Activated naive CD8-positive, alpha-beta T cell treated with anti-CD3 and anti-CD28 coated beads, Interleukin-2, amount 50 U/mL, for 24 hours (primary cell): Measurements from ENCODE around the gene SEMA3C.

Experiments used
- ATAC-seq: fragments of 150-1000 bp; cut with Tn5 transposase; one replicate; pipeline ENCODE4 v1.10.0; 2021
- DNase-seq: peaks from one replicate; pipeline ENCODE4 v3.0.0; 2021
- H3K27ac Mint-ChIP-seq: one replicate; pipeline ENCODE4 v1.8.0; 2021; ENCODE audit warnings: mild to moderate bottlenecking, mixed read lengths
- H3K27me3 Mint-ChIP-seq: one replicate; pipeline ENCODE4 v1.8.0; 2021; ENCODE audit warnings: mixed read lengths
- H3K36me3 Mint-ChIP-seq: one replicate; pipeline ENCODE4 v1.8.0; 2021; ENCODE audit warnings: low read depth, mixed read lengths
- H3K4me1 Mint-ChIP-seq: one replicate; pipeline ENCODE4 v1.8.0; 2021; ENCODE audit warnings: mixed read lengths
- H3K4me3 Mint-ChIP-seq: one replicate; pipeline ENCODE4 v1.8.0; 2021; ENCODE audit warnings: mild to moderate bottlenecking, moderate library complexity, mixed read lengths
- H3K9me3 Mint-ChIP-seq: one replicate; pipeline ENCODE4 v1.8.0; 2021; ENCODE audit warnings: mixed read lengths

SEMA3C gene

DNA sequence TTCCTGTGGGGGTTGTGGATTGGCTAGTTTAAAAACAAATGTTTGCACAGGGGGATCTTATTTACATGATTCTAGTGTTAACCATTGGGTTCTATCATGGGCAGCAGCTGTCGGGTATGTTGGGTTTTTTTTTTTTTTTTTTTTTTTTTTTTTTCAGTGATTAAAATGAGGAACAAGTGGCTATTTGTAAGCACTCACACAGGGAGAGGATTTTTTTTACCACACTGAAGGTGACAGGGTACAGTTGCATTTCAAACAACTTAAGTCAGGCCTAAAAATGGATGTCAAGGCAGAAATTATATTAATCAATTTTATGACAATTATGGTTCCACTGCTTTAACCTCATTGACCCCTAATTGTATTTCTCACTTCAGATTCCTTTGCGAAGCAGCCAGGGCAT is 187.6 kb downstream of the SEMA3C start:
- Mint-ChIP-seq H3K27me3 (no peaks in the 10 kb centered on the region), H3K36me3 (no peaks in the 10 kb centered on the region), H3K27ac (no peak overlapping the region), H3K9me3 (no peaks in the 10 kb centered on the region), H3K4me3 (no peak overlapping the region), H3K4me1 (no peaks in the 10 kb centered on the region)
- ATAC-seq (no peak), DNase-seq (no peak)

DNA sequence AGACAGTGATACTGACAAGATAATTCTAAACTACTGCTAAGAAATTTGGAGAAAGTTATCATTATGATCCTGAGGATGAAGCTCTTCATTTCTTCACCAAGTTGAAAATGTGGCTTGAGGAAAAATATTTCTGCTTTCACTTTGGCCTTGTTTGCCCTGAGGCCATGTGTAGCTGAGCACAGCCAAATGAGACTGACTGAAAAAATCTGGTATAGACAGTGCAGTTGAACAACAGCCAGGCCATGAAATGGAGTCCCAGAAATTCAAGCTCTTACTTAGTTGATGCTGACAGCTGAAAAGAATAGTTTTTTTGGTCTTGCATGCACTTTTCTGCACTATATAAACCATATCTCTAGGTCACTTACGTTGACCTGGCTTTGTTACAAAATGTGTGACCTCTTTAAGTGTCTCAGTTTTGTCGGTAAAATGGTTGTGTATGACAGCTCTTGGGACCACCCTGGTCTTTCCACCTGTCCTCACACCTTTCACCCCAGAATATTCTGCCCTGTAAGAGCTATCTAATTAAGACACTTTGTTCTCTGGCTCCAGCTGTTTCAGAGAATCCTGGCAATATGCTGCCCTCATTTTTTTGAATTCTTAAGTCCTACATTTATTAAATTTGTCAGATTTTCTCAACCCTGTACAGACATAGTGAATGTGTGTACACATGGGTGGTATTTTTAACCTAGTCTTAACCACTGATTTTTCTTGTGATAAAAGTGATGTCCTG is 189.1 kb downstream of the SEMA3C start:
- H3K27me3 Mint-ChIP-seq, result no peaks in the 10 kb centered on the region
- H3K4me3 Mint-ChIP-seq, result no peak overlapping the region
- H3K36me3 Mint-ChIP-seq, result no peaks in the 10 kb centered on the region
- DNase-seq (no peak), ATAC-seq (no peak)
- H3K27ac Mint-ChIP-seq, result no peak overlapping the region
- H3K4me1 Mint-ChIP-seq, result no peaks in the 10 kb centered on the region
- H3K9me3 Mint-ChIP-seq, result no peaks in the 10 kb centered on the region

DNA sequence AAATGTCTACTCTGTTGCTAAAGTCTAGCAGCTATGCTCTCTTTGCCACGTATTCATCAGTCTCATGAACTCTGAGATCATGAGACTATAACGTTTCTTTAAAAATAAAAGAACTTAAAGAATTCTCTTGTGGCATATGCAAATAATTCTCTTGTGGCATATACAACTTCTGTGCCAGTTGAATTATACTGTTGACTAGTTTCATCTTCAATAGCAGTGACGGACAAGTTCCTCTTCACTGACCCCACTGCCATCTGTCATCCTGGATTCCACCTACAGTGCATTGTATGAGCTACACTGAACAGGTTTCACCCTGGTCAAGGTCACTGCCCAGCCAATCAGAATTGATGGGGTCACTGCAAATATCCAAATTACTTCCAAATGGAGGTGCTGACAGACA is 192.2 kb downstream of the SEMA3C start:
- DNase-seq (no peak), ATAC-seq (no peak)
- no peaks in the 10 kb centered on the region for H3K4me1 Mint-ChIP-seq
- no peak overlapping the region for H3K4me3 Mint-ChIP-seq
- no peak overlapping the region for H3K27ac Mint-ChIP-seq
- H3K9me3 Mint-ChIP-seq, result no peaks in the 10 kb centered on the region
- H3K27me3 Mint-ChIP-seq, result no peaks in the 10 kb centered on the region
- H3K36me3 Mint-ChIP-seq, result no peaks in the 10 kb centered on the region

DNA sequence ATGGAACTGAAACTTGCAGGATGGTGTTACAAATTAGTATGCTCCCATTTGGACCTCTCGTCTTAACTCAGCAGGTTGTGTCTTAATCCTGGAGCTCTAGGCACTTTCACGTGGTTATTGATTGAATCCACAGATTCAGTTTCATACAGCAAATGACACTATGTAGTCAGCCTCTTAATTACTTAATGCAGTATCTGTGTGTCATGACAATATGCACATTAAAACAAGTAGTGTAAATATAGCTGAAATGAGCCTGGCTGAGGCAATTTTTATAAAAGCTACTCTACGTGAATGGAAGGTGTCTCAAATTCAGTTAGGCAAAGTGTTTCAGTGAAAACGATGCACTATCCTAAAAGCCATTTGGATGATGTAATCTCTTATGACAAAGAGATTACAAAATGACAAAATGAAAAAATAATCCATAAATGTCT is 193.7 kb downstream of the SEMA3C start:
- Mint-ChIP-seq H3K4me3 (no peak overlapping the region), H3K9me3 (no peaks in the 10 kb centered on the region), H3K27ac (no peak overlapping the region), H3K4me1 (no peaks in the 10 kb centered on the region), H3K27me3 (no peaks in the 10 kb centered on the region), H3K36me3 (no peaks in the 10 kb centered on the region)
- ATAC-seq (no peak), DNase-seq (no peak)

DNA sequence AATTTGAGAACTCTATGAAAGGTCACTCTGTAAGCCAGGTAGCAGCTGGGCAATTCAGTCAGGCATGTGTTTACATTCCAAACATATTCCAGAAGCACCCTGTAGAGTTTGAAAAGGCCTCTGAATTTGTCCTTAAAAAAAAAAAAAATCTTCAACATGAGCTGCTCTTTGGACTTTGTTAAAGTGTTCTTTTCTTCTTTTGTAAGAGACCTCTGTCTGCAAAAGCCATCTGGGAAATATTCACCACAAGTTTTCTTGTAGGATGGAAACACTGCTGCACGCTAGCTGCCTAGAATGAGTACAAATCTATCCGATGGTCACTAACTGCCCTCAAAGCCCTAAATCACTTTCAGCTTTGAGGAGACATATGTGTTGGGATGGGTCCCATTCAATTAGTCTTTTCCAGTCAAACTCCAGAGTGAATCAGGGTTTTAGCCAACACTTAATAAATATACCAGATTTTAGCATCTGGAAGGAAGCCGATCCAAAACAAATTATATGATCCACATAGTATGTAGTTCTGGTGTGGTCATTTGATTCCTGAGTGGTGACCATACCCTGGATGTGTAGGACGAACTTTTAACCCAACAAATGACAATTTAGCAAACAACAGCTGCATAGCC is 194.5 kb downstream of the SEMA3C start:
- Mint-ChIP-seq H3K27me3 (no peaks in the 10 kb centered on the region), H3K9me3 (no peaks in the 10 kb centered on the region), H3K4me1 (no peaks in the 10 kb centered on the region), H3K27ac (no peak overlapping the region), H3K4me3 (no peak overlapping the region), H3K36me3 (no peaks in the 10 kb centered on the region)
- no peak for ATAC-seq
- DNase-seq, result no peak

DNA sequence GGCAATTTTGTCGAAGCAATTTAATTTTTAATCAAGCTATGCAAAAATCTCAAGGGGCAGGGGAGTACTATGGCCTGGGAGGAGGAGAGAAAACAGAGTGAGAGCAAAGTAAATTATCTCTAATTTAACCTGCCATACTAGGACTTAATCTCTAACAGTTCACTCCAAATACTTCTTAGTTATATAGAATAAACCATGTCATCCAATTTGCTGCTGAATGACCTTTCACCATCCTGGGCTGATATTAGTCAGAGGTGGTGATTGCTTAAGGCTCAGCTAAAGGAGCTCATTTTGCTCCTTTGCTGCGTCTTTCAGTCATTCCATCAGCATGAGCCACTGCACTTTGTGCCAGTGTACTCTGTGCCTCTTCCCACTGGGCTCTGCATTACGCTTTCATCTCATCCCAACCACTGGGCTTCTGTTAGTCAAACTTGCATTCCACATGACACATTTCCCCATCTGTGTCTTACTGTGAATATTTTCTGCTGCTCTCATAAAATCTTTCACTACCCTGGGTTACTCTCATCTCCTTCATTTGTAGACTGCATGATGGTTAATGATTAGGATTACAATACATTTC is 196.1 kb downstream of the SEMA3C start:
- ATAC-seq (no peak), DNase-seq (no peak)
- no peaks in the 10 kb centered on the region for H3K9me3 Mint-ChIP-seq
- no peaks in the 10 kb centered on the region for H3K36me3 Mint-ChIP-seq
- H3K4me1 Mint-ChIP-seq, result no peaks in the 10 kb centered on the region
- no peak overlapping the region for H3K27ac Mint-ChIP-seq
- H3K27me3 Mint-ChIP-seq, result no peaks in the 10 kb centered on the region
- no peak overlapping the region for H3K4me3 Mint-ChIP-seq

DNA sequence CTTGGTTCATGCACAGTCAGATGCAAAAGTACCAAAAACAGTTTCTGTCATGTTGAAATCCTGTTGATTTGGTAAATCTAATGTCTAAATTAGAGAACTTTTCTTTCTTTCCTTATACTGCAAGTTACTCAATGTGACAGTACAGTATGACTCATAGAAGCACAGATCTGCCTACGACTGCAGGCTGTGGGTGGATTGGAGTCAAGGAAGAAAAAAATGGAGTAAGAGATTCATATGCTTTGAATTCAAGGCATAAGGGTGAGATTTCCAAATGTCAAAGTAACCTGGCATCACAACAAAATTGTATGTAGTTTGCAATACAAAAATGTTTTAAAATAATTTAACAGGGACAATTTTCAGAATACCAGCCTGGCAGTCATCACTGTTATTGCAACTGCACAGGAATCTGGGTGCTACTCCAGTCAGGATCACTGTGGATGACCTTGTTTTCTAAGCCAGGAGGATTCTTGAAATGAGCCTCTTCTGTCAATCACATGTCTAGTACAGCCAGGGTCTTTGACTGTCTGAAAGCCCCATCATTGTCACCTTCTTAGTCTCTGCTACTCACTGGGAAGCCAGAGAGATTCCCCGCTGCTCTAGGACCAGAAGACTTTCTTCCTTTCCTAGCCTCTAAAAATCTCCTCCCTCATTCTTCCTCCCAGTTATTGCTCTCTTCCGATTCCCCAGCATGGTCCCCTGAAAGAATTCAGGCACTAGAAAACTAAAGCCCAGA is 196.8 kb downstream of the SEMA3C start:
- Mint-ChIP-seq H3K4me1 (no peaks in the 10 kb centered on the region), H3K9me3 (no peaks in the 10 kb centered on the region), H3K27me3 (no peaks in the 10 kb centered on the region), H3K27ac (no peak overlapping the region), H3K36me3 (no peaks in the 10 kb centered on the region), H3K4me3 (no peak overlapping the region)
- DNase-seq (no peak), ATAC-seq (no peak)

DNA sequence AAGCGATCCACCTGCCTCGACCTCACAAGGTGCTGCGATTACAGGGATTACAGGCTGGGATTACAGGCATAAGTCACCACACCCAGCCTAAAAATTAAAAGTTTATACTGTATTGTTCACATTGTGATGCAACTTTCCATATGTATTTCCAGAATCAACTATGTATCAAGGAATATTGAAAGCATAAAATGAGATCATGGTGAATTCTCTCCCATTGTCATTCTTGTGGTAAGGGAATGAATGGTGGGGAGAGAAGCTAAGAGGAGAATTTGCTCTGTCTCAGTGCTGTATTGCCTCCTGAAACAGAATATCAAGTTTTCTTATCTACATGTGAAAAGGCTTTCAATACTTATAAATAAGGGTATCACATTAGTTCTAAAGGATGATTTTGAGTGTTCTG is 198.7 kb downstream of the SEMA3C start:
- H3K27me3 Mint-ChIP-seq, result no peaks in the 10 kb centered on the region
- H3K36me3 Mint-ChIP-seq, result no peaks in the 10 kb centered on the region
- no peak overlapping the region for H3K4me3 Mint-ChIP-seq
- H3K4me1 Mint-ChIP-seq, result no peaks in the 10 kb centered on the region
- no peak for ATAC-seq
- no peaks in the 10 kb centered on the region for H3K9me3 Mint-ChIP-seq
- no peak overlapping the region for H3K27ac Mint-ChIP-seq
- DNase-seq, result no peak

DNA sequence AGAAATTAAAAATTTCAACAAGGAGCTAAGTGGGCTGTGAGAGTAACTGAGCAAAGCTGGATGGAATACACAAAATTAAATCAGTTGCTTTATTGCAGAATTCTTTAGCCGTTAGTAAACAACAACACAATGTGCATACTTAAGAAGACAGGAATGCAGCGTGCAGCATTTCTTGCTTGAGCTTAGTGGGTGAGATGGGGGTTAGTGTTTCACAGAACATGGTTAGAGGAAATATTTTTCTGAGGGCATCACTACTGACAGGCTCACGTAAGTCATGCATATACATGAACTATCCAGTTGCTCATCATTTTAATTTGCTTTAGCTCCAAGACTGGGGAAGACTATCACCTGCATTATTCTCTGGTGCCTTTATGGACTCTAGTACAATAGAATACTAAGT is 199.6 kb downstream of the SEMA3C start:
- Mint-ChIP-seq H3K27ac (no peak overlapping the region), H3K27me3 (no peaks in the 10 kb centered on the region), H3K36me3 (no peaks in the 10 kb centered on the region), H3K4me3 (no peak overlapping the region), H3K4me1 (no peaks in the 10 kb centered on the region), H3K9me3 (no peaks in the 10 kb centered on the region)
- ATAC-seq (no peak), DNase-seq (no peak)

DNA sequence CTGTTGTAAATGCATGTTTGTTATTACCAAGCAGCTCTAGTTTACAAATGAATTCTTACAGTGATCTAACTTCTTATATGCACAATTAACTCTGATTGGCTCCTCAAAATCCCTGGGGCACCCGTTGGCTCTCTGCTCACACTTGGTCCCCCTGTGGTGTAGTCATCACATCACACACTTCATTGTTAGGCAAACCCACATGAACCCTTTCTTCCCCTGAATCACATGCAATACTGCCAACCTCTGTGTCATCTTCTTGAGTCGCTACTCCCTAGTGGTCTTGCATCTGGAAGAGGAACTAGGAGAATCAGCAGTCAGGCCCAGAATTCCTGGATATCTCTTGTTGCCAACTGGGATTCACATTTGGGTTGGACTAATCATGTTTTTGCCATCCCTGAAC is 207.3 kb downstream of the SEMA3C start:
- Mint-ChIP-seq H3K9me3 (peaks cover 4% of the 10 kb centered on the region), H3K27me3 (peaks cover 2% of the 10 kb centered on the region), H3K36me3 (peaks cover 5% of the 10 kb centered on the region), H3K4me1 (no peaks in the 10 kb centered on the region), H3K27ac (no peak overlapping the region), H3K4me3 (no peak overlapping the region)
- no peak for ATAC-seq
- no peak for DNase-seq

DNA sequence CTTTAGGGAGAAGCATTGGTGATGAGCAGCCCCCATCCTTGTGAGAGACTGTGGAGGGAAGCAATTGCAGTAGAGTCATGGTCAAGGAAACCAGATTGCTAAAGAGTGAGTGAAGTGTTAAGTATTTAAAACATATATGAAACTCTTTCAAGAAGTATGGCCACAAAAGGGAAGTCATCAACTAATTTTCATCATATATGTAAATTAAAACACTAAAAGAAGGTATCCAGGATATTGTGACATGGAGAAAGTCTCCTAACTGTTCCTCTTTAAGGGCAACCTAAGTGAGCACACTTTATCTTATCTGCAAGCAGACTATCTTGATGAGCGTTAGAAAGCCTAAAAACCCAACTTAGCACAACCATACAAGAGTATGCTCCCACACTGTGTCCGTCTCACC is 210.7 kb downstream of the SEMA3C start:
- H3K27ac Mint-ChIP-seq, result no peak overlapping the region

DNA sequence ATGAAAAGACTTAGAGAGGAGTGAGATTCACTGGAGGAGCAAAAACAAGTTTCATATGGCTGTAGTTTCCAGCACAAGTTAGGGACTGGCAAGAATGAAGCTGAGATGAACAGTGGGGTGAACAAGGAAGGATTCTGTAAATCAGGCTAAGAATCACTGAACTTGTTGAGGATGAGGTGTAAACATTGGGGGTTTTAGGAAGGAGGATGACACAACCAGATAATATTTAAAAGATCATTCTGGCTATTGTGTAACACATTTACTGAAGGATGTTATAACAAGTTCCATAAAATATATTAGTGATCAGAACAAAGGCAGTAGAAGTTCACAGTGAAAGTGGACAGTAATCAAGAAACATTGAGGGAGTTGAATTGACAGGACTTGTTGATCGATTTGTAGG is 211.5 kb downstream of the SEMA3C start:
- H3K4me1 Mint-ChIP-seq, result no peaks in the 10 kb centered on the region
- H3K9me3 Mint-ChIP-seq, result no peaks in the 10 kb centered on the region
- no peak for ATAC-seq
- DNase-seq, result no peak
- H3K36me3 Mint-ChIP-seq, result no peaks in the 10 kb centered on the region
- H3K27ac Mint-ChIP-seq, result no peak overlapping the region
- no peak overlapping the region for H3K4me3 Mint-ChIP-seq
- H3K27me3 Mint-ChIP-seq, result peaks cover 2% of the 10 kb centered on the region

More for the DNA sequence above, 210.7 kb downstream of the SEMA3C start:
- H3K4me1 Mint-ChIP-seq, result no peaks in the 10 kb centered on the region
- H3K36me3 Mint-ChIP-seq, result peaks cover 5% of the 10 kb centered on the region
- no peak overlapping the region for H3K4me3 Mint-ChIP-seq
- H3K27me3 Mint-ChIP-seq, result peaks cover 2% of the 10 kb centered on the region
- no peak for ATAC-seq
- no peak for DNase-seq
- H3K9me3 Mint-ChIP-seq, result peaks cover 4% of the 10 kb centered on the region

DNA sequence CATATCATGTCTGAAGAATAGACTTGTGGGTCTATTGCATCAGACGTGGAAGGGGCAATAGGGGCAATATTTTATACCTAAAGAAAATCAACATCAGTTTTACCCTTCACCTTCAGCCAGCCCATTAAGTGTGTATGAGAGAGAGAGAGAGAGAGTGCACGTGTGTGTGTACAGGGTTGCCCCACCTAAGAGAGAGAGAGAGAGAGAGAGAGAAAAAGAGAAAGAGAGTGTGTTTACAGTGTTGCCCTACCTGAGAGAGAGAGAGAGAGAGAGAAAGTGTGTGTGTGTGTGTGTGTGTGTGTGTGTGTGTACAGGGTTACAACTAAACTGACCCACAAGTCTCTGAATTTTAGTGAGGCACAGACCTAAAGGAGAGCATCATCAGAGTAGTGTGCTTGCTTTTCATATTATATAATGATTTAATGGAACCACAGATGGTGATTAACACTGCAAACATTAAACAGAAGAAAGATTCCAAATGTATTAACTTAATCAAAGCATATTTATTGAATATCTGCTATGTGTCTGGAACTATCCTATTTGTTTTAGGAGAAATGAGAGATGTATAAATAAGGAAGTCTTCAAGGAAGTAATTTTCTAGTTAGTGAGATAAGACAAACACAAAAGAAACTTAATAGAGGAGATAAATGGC is 213.6 kb downstream of the SEMA3C start:
- Mint-ChIP-seq H3K27ac (no peak overlapping the region), H3K27me3 (peaks cover 2% of the 10 kb centered on the region)

DNA sequence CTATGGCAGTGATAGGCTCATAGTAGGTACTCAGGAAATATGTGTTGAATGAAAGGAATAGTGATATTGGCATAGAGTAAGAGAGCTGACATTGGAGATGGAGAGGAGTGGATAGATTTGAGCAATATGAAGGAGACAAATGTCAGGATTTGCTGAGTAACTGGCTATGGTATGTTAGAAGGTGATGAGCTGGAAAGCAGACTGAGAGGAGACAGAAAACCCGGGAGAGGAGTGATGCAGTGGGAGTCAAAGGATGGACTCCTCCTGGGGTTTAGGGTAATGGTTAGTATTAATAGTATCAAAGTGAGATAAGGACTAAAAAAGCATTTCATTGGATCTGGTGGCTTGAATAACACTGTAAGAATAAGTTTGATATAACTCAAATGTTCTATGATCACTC is 215.6 kb downstream of the SEMA3C start:
- Mint-ChIP-seq H3K4me3 (no peak overlapping the region), H3K4me1 (no peaks in the 10 kb centered on the region), H3K27me3 (peaks cover 4% of the 10 kb centered on the region), H3K36me3 (no peaks in the 10 kb centered on the region), H3K9me3 (no peaks in the 10 kb centered on the region), H3K27ac (no peak overlapping the region)
- no peak for DNase-seq
- ATAC-seq, result no peak

More for the DNA sequence above, 213.6 kb downstream of the SEMA3C start:
- DNase-seq, result no peak
- Mint-ChIP-seq H3K9me3 (no peaks in the 10 kb centered on the region), H3K36me3 (no peaks in the 10 kb centered on the region), H3K4me3 (no peak overlapping the region), H3K4me1 (no peaks in the 10 kb centered on the region)
- ATAC-seq, result no peak
